ENCODE data around the gene C1orf174.

DNA sequence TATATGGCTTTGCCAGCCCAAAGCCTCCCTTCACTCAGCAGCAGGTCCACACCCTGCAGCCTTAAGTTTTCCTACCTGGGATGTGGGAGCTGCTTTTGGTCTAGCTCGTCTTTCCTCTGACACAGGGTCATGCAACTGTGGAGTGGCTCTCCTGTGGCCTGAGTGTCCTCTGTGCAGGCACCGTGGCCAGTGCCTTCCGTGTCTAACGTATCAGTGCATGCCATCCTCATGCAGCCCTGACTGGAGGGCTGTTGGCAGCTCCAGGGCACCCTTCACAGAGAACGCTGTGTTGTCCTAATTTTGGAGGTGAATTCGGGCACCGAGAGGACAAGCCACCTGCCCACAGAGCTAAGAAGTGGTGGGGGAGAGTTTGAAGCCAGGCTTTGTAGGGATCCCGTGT is 25.7 kb upstream of the C1orf174 start:
- TF ChIP-seq, protein P1, sequence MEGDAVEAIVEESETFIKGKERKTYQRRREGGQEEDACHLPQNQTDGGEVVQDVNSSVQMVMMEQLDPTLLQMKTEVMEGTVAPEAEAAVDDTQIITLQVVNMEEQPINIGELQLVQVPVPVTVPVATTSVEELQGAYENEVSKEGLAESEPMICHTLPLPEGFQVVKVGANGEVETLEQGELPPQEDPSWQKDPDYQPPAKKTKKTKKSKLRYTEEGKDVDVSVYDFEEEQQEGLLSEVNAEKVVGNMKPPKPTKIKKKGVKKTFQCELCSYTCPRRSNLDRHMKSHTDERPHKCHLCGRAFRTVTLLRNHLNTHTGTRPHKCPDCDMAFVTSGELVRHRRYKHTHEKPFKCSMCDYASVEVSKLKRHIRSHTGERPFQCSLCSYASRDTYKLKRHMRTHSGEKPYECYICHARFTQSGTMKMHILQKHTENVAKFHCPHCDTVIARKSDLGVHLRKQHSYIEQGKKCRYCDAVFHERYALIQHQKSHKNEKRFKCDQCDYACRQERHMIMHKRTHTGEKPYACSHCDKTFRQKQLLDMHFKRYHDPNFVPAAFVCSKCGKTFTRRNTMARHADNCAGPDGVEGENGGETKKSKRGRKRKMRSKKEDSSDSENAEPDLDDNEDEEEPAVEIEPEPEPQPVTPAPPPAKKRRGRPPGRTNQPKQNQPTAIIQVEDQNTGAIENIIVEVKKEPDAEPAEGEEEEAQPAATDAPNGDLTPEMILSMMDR (IDR thresholded peaks at IDR 0.05; ENCODE audit: low read depth, low read length) = no peak
- no peak for TF ChIP-seq EZH2phosphoT487 (IDR thresholded peaks at IDR 0.05; ENCODE audit: low read depth)
